Activated CD8-positive, alpha-beta memory T cell treated with anti-CD3 and anti-CD28 coated beads, Interleukin-2, amount 50 U/mL, for 4 hours (primary cell): ENCODE data around the gene GLRA2.

Experiments used
- DNase-seq: peaks from one replicate; pipeline ENCODE4 v3.0.0-alpha.2; 2020

Gene GLRA2

GRCh38 chrX:14712096-14712495 is 182.8 kb downstream of the GLRA2 start:
- no peak for DNase-seq

GRCh38 chrX:14717949-14718348 is 188.6 kb downstream of the GLRA2 start:
- no peak for DNase-seq

GRCh38 chrX:14718403-14718802 is 189.1 kb downstream of the GLRA2 start:
- DNase-seq, result no peak

- DNase-seq, result no peak
These were observed 199.7 kb downstream of the GLRA2 start for GRCh38 chrX:14729058-14729457.

- DNase-seq, result no peak
These were observed 209.3 kb downstream of the GLRA2 start for GRCh38 chrX:14738643-14739042.

GRCh38 chrX:14753441-14753840 is 224.1 kb downstream of the GLRA2 start:
- DNase-seq, result no peak

GRCh38 chrX:14758029-14758491 is 228.7 kb downstream of the GLRA2 start:
- no peak for DNase-seq

- DNase-seq, result no peak
These were observed 246.1 kb downstream of the GLRA2 start for GRCh38 chrX:14775416-14775815.

- DNase-seq, result no peak
These were observed 247.6 kb downstream of the GLRA2 start for GRCh38 chrX:14776901-14777300.

GRCh38 chrX:14777525-14777924 is 248.2 kb downstream of the GLRA2 start:
- DNase-seq, result no peak

GRCh38 chrX:14779580-14779979 is 250.2 kb downstream of the GLRA2 start:
- no peak for DNase-seq
